GM18951 (cell line): ENCODE data around the gene PLCH1.

Experiments
- POLR2A ChIP-seq: IDR thresholded peaks from 4 replicates; pipeline ENCODE4 v1.6.1; 2011; ENCODE audit warnings: mild to moderate bottlenecking; ENCODE audit not compliant: insufficient read length, insufficient read depth; ENCODE audit errors: extremely low read depth
- in situ Hi-C: fragments of 300-500 bp; cut with MboI; formaldehyde crosslinking; loops from one replicate; pipeline ENCODE4 v1.12.0; 2022; ENCODE audit warnings: low sequenced_read_pairs, mixed read lengths, inconsistent platforms; ENCODE audit not compliant: unreplicated experiment

Gene PLCH1

GRCh38 chr3:155326901-155327300 lies 418.0 kb downstream of the PLCH1 start:
- TF ChIP-seq POLR2A, result no peak
- in situ Hi-C loops, result no loop called here

GRCh38 chr3:155326244-155326643 lies 418.6 kb downstream of the PLCH1 start:
- in situ Hi-C loops, result no loop called here
- no peak for TF ChIP-seq POLR2A
